WTC11 (cell line): ENCODE data around the gene CEP19. TPM values are rescaled to one million over a fixed set of nuclear protein-coding genes. Genes with fewer than 3 reads are reported as not detected.

Experiments
- ATAC-seq: fragments of 200-7000 bp; cut with Tn5 transposase; 2 replicates; pipeline ENCODE4 v1.10.0; 2021; ENCODE audit warnings: mild to moderate bottlenecking, moderate library complexity
- CTCF ChIA-PET: fragments of 300-600 bp; sonication (Branson Sonifier 250); formaldehyde crosslinking; loops from one replicate; lab custom pipeline; 2021; ENCODE audit warnings: antibody characterized with exemption; lab: Charles Lee
- POLR2A ChIA-PET: fragments of 350-600 bp; sonication (Branson Sonifier 250); formaldehyde crosslinking; loops from one replicate; lab custom pipeline; 2021; ENCODE audit warnings: antibody characterized with exemption; lab: Charles Lee
- DNase-seq: peaks from one replicate; pipeline ENCODE4 v3.0.0; 2021; ENCODE audit warnings: low spot score
- H3K27ac Mint-ChIP-seq: 2 replicates; pipeline ENCODE4 v1.8.0; 2021; ENCODE audit warnings: mixed read lengths
- H3K27me3 Mint-ChIP-seq: 2 replicates; pipeline ENCODE4 v1.8.0; 2021; ENCODE audit warnings: low read depth, mild to moderate bottlenecking, moderate library complexity, mixed read lengths
- H3K36me3 Mint-ChIP-seq: 2 replicates; pipeline ENCODE4 v1.8.0; 2021; ENCODE audit warnings: mixed read lengths
- H3K4me1 Mint-ChIP-seq: 2 replicates; pipeline ENCODE4 v1.8.0; 2022; ENCODE audit warnings: mixed read lengths
- H3K4me3 Mint-ChIP-seq: 2 replicates; pipeline ENCODE4 v1.8.0; 2021; ENCODE audit warnings: mild to moderate bottlenecking, moderate library complexity, mixed read lengths
- H3K9me3 Mint-ChIP-seq: 2 replicates; pipeline ENCODE4 v1.8.0; 2021; ENCODE audit warnings: mixed read lengths
- EMX1 ChIP-seq: fragments of 250-450 bp; sonication (Bioruptor Pico); IDR thresholded peaks from 2 replicates; pipeline ENCODE4 v1.8.0; 2021; ENCODE audit warnings: mild to moderate bottlenecking
- GABPB1 ChIP-seq: sonication (generic); formaldehyde crosslinking; IDR thresholded peaks from 2 replicates; pipeline ENCODE4 v1.8.1; 2023; ENCODE audit warnings: mild to moderate bottlenecking, missing genetic modification reagents
- JAZF1 ChIP-seq: fragments of 250-450 bp; sonication (Bioruptor Pico); IDR thresholded peaks from 2 replicates; pipeline ENCODE4 v1.9.0; 2021; ENCODE audit warnings: moderate library complexity, mild to moderate bottlenecking, inconsistent platforms
- NFATC4 ChIP-seq: fragments of 250-450 bp; sonication (Bioruptor Pico); IDR thresholded peaks from 2 replicates; pipeline ENCODE4 v1.9.0; 2021; ENCODE audit warnings: mild to moderate bottlenecking
- RELA ChIP-seq: sonication (generic); formaldehyde crosslinking; IDR thresholded peaks from 2 replicates; pipeline ENCODE4 v1.8.1; 2022; ENCODE audit warnings: missing genetic modification reagents, mild to moderate bottlenecking, borderline replicate concordance
- ZNF121 ChIP-seq: sonication (generic); formaldehyde crosslinking; IDR thresholded peaks from 2 replicates; pipeline ENCODE4 v1.8.0; 2023; ENCODE audit warnings: missing genetic modification reagents
- ZNF263 ChIP-seq: sonication (generic); formaldehyde crosslinking; IDR thresholded peaks from 2 replicates; pipeline ENCODE4 v1.8.1; 2022; ENCODE audit warnings: low read depth, mild to moderate bottlenecking, moderate library complexity, missing genetic modification reagents
- ZNF416 ChIP-seq: fragments of 250-450 bp; sonication (Bioruptor Pico); IDR thresholded peaks from 2 replicates; pipeline ENCODE4 v1.9.0; 2021; ENCODE audit warnings: mild to moderate bottlenecking, inconsistent platforms
- total RNA-seq: library from RNA; stranded (reverse); gene quantifications from 3 replicates; pipeline ENCODE4 v1.2.3, GENCODE V29; 2021
- TF ChIP-seq, protein P1 (sequence below): sonication (generic); formaldehyde crosslinking; IDR thresholded peaks from 2 replicates; pipeline ENCODE4 v1.8.1; 2023; ENCODE audit warnings: mild to moderate bottlenecking, missing genetic modification reagents
- TF ChIP-seq, protein P2 (sequence below): fragments of 250-450 bp; sonication (Bioruptor Pico); IDR thresholded peaks from 2 replicates; pipeline ENCODE4 v1.9.0; 2021; ENCODE audit warnings: mild to moderate bottlenecking
- TF ChIP-seq, protein P3 (sequence below): sonication (generic); formaldehyde crosslinking; IDR thresholded peaks from 2 replicates; pipeline ENCODE4 v1.8.1; 2022; ENCODE audit warnings: mild to moderate bottlenecking, missing genetic modification reagents, moderate library complexity, borderline replicate concordance
- TF ChIP-seq, protein P4 (sequence below): sonication (generic); formaldehyde crosslinking; IDR thresholded peaks from 2 replicates; pipeline ENCODE4 v1.8.0; 2022; ENCODE audit warnings: mild to moderate bottlenecking, missing genetic modification reagents
- TF ChIP-seq, protein P5 (sequence below): sonication (generic); formaldehyde crosslinking; IDR thresholded peaks from 2 replicates; pipeline ENCODE4 v1.8.1; 2023; ENCODE audit warnings: mild to moderate bottlenecking, missing genetic modification reagents
- TF ChIP-seq, protein P6 (sequence below): sonication (generic); formaldehyde crosslinking; conservative IDR thresholded peaks from 2 replicates; pipeline ENCODE4 v1.8.1; 2023; ENCODE audit warnings: mild to moderate bottlenecking, low read depth, missing genetic modification reagents, moderate library complexity
- TF ChIP-seq, protein P7 (sequence below): sonication (generic); formaldehyde crosslinking; IDR thresholded peaks from 2 replicates; pipeline ENCODE4 v1.8.1; 2022; ENCODE audit warnings: low read depth, mild to moderate bottlenecking, moderate library complexity, missing genetic modification reagents, borderline replicate concordance

The CEP19 gene
- total RNA-seq, 1 experiment from 2014 or later, result 1.5 TPM

DNA sequence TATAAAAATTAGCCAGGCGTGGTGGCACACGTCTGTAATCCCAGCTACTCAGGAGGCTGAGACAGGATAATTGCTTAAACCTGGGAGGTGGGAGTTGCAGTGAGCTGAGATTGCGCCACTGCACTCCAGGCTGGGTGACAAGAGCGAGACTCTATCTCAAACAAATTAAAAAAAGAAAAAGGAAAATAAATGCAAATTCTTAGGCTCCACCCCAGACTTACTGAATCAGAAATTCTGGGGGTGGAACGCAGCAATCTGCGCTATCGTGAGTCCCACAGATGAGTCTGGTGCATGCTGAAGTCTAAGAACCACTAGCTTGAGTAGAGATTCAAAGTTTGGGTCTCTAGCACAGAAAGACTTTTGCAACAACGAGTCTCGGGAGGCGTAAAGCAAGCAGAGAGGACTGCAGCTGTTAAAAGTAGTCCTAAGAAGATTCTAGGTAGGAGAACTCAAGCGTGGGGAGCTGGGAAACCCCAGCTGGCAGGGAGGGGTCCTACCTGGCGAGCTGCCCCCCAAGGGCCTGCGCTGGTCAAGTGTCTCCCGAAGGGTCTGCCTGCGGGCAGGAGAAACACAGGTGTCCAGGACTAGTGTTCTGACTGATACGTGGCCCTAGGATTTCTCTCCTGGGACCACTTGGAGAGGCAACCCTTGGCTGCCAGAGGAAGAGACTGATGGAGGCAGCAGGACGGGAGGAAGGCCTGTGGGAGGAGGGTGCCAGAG lies 21.9 kb downstream of the CEP19 start:
- Mint-ChIP-seq H3K4me1 (peaks cover 12% of the 10 kb centered on the region), H3K27me3 (no peaks in the 10 kb centered on the region), H3K27ac (no peak overlapping the region), H3K4me3 (no peak overlapping the region)
- no peak for DNase-seq
- POLR2A ChIA-PET, result no interaction called here
- no peak for ATAC-seq
- no peak for TF ChIP-seq RELA (CRISPR knock-in tag)
- no peak for TF ChIP-seq JAZF1 (CRISPR knock-in tag)
- TF ChIP-seq, all 79 proteins: peak for 0
- Mint-ChIP-seq H3K36me3 (no peaks in the 10 kb centered on the region), H3K9me3 (no peaks in the 10 kb centered on the region)
- CTCF ChIA-PET, result interaction anchor here (1.1 to 6.5 kb wide), 3 partner anchors 36 to 161 kb away, joined by 3 to 67 read pairs (median 5); no protein-coding TSS in a partner anchor

DNA sequence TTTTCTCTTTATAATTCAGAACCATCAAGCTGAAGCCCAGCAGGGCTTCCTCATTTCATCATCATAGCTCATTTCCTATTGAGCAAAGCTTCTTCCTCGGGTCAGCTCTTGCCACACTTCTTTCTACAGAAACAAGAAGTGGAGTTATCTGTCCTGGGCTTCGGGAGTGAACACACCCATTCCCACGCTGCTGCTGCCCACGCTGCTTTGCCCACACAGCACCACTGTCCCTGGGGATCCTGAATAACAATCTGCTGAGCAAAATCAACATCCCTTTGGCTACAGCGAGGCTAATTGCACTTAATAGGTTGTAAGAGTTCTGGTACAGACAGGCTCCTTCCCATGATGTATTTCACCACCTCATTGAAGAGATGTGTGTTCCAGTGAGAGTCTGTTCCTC lies 23.7 kb downstream of the CEP19 start:
- DNase-seq, result no peak
- peaks cover 3% of the 10 kb centered on the region for H3K9me3 Mint-ChIP-seq
- H3K27ac Mint-ChIP-seq, result no peak overlapping the region

DNA sequence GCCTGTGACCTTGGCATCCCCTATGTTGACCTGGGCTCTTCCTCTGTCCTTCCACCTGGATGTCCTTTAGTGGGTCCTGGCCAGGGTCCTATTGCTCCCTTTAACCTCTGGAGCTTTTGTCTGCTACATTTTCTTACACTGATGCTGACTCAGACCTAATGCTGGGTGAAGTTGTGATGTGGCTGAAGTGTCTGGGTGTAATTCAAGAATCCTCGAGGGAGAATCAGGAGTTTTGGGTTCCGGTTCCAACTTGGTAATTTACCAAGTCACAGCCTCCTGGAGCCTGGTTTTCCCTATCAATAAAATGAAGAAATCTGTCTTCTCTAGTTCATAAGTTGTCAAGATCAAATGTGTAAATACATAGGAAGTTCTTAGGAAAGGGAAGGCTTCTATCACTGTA lies 25.6 kb downstream of the CEP19 start:
- Mint-ChIP-seq H3K27me3 (no peaks in the 10 kb centered on the region; the same call in 1 of the 2 replicates), H3K36me3 (peaks cover 22% of the 10 kb centered on the region), H3K4me1 (peaks cover 21% of the 10 kb centered on the region), H3K9me3 (peaks cover 15% of the 10 kb centered on the region), H3K4me3 (no peak overlapping the region), H3K27ac (no peak overlapping the region)
- no peak for DNase-seq
- TF ChIP-seq EMX1 (CRISPR knock-in tag) (no peak), GABPB1 (CRISPR knock-in tag) (no peak), ZNF416 (CRISPR knock-in tag) (no peak), ZNF121 (CRISPR knock-in tag) (no peak)
- TF ChIP-seq, protein P1, sequence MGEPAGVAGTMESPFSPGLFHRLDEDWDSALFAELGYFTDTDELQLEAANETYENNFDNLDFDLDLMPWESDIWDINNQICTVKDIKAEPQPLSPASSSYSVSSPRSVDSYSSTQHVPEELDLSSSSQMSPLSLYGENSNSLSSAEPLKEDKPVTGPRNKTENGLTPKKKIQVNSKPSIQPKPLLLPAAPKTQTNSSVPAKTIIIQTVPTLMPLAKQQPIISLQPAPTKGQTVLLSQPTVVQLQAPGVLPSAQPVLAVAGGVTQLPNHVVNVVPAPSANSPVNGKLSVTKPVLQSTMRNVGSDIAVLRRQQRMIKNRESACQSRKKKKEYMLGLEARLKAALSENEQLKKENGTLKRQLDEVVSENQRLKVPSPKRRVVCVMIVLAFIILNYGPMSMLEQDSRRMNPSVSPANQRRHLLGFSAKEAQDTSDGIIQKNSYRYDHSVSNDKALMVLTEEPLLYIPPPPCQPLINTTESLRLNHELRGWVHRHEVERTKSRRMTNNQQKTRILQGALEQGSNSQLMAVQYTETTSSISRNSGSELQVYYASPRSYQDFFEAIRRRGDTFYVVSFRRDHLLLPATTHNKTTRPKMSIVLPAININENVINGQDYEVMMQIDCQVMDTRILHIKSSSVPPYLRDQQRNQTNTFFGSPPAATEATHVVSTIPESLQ (CRISPR knock-in tag), result no peak
- ChIA-PET CTCF (interaction anchor here (0.7 to 6.5 kb wide), 3 partner anchors 55 to 157 kb away, joined by 3 to 67 read pairs (median 4); no protein-coding TSS in a partner anchor), POLR2A (no interaction called here)
- ATAC-seq, result no peak

More for the DNA sequence above, 23.7 kb downstream of the CEP19 start:
- H3K4me1 Mint-ChIP-seq, result peaks cover 18% of the 10 kb centered on the region
- H3K27me3 Mint-ChIP-seq, result no peaks in the 10 kb centered on the region
- TF ChIP-seq, protein P2, sequence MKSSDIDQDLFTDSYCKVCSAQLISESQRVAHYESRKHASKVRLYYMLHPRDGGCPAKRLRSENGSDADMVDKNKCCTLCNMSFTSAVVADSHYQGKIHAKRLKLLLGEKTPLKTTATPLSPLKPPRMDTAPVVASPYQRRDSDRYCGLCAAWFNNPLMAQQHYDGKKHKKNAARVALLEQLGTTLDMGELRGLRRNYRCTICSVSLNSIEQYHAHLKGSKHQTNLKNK (CRISPR knock-in tag), result no peak
- TF ChIP-seq, protein P3, sequence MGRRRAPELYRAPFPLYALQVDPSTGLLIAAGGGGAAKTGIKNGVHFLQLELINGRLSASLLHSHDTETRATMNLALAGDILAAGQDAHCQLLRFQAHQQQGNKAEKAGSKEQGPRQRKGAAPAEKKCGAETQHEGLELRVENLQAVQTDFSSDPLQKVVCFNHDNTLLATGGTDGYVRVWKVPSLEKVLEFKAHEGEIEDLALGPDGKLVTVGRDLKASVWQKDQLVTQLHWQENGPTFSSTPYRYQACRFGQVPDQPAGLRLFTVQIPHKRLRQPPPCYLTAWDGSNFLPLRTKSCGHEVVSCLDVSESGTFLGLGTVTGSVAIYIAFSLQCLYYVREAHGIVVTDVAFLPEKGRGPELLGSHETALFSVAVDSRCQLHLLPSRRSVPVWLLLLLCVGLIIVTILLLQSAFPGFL (CRISPR knock-in tag), result no peak
- TF ChIP-seq ZNF263 (CRISPR knock-in tag), result no peak
- TF ChIP-seq, protein P4, sequence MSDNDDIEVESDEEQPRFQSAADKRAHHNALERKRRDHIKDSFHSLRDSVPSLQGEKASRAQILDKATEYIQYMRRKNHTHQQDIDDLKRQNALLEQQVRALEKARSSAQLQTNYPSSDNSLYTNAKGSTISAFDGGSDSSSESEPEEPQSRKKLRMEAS (CRISPR knock-in tag), result no peak
- TF ChIP-seq, protein P5, sequence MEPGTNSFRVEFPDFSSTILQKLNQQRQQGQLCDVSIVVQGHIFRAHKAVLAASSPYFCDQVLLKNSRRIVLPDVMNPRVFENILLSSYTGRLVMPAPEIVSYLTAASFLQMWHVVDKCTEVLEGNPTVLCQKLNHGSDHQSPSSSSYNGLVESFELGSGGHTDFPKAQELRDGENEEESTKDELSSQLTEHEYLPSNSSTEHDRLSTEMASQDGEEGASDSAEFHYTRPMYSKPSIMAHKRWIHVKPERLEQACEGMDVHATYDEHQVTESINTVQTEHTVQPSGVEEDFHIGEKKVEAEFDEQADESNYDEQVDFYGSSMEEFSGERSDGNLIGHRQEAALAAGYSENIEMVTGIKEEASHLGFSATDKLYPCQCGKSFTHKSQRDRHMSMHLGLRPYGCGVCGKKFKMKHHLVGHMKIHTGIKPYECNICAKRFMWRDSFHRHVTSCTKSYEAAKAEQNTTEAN, result no peak
- TF ChIP-seq NFATC4 (CRISPR knock-in tag), result no peak
- TF ChIP-seq, protein P6, sequence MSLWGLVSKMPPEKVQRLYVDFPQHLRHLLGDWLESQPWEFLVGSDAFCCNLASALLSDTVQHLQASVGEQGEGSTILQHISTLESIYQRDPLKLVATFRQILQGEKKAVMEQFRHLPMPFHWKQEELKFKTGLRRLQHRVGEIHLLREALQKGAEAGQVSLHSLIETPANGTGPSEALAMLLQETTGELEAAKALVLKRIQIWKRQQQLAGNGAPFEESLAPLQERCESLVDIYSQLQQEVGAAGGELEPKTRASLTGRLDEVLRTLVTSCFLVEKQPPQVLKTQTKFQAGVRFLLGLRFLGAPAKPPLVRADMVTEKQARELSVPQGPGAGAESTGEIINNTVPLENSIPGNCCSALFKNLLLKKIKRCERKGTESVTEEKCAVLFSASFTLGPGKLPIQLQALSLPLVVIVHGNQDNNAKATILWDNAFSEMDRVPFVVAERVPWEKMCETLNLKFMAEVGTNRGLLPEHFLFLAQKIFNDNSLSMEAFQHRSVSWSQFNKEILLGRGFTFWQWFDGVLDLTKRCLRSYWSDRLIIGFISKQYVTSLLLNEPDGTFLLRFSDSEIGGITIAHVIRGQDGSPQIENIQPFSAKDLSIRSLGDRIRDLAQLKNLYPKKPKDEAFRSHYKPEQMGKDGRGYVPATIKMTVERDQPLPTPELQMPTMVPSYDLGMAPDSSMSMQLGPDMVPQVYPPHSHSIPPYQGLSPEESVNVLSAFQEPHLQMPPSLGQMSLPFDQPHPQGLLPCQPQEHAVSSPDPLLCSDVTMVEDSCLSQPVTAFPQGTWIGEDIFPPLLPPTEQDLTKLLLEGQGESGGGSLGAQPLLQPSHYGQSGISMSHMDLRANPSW (CRISPR knock-in tag), result no peak
- TF ChIP-seq, protein P7, sequence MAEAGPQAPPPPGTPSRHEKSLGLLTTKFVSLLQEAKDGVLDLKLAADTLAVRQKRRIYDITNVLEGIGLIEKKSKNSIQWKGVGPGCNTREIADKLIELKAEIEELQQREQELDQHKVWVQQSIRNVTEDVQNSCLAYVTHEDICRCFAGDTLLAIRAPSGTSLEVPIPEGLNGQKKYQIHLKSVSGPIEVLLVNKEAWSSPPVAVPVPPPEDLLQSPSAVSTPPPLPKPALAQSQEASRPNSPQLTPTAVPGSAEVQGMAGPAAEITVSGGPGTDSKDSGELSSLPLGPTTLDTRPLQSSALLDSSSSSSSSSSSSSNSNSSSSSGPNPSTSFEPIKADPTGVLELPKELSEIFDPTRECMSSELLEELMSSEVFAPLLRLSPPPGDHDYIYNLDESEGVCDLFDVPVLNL (CRISPR knock-in tag), result no peak
- TF ChIP-seq, all 79 proteins: peak for 0
- H3K4me3 Mint-ChIP-seq, result no peak overlapping the region
- CTCF ChIA-PET, result interaction anchor here (0.8 to 6.5 kb wide), 3 partner anchors 22 to 79 kb away, joined by 3 to 67 read pairs (median 3); no protein-coding TSS in a partner anchor
- peaks cover 10% of the 10 kb centered on the region for H3K36me3 Mint-ChIP-seq
- POLR2A ChIA-PET, result interaction anchor here (0.5 to 1.0 kb wide), 2 partner anchors 11 to 51 kb away, joined by 3 read pairs; no protein-coding TSS in a partner anchor
- no peak for ATAC-seq
